Sigmoid colon (tissue), 4 donors: Measurements from ENCODE around the gene KCNQ2.

ENCODE experiments used
- EP300 ChIP-seq, 4 donors: sonication (generic); formaldehyde crosslinking; IDR thresholded peaks; one replicate each; pipeline ENCODE4 v1.6.1; 2017; ENCODE audit warnings: antibody characterized with exemption in 4 of 4
- POLR2A ChIP-seq, 2 donors: fragments of 450-650 bp; IDR thresholded peaks; one replicate each; pipeline ENCODE4 v1.6.1; 2016; ENCODE audit warnings: antibody characterized with exemption in 2 of 2, mild to moderate bottlenecking in 2 of 2, moderate library complexity in 2 of 2

GRCh38 chr20:63427206-63427605 lies 45.2 kb downstream of the KCNQ2 start:
- TF ChIP-seq POLR2A (IDR thresholded peaks at IDR 0.05) (no peak), EP300 (IDR thresholded peaks at IDR 0.05) (no peak)
